A673 (cell line): ENCODE data around the gene ATP2B2. TPM values are rescaled to one million over a fixed set of nuclear protein-coding genes. Genes with fewer than 3 reads are reported as not detected.
A peak's percentile ranks its signal among the peaks of the same experiment; 100 is the strongest.

Experiments used
- BruUV-seq: library from RNA; stranded (reverse); fragments of 400-500 nt; replicated peaks from 2 replicates; lab custom pipeline; 2021; lab: Mats Ljungman, UMichigan
- CTCF ChIA-PET: fragments of 300-600 bp; sonication (Branson Sonifier 250); formaldehyde crosslinking; loops from one replicate; lab custom pipeline; 2022; ENCODE audit warnings: antibody characterized with exemption; lab: Charles Lee
- POLR2A ChIA-PET: fragments of 300-600 bp; sonication (Branson Sonifier 250); formaldehyde crosslinking; loops from one replicate; lab custom pipeline; 2022; ENCODE audit warnings: antibody characterized with exemption; ENCODE audit not compliant: low non-redundant PET; lab: Charles Lee
- DNase-seq: peaks from one replicate; pipeline ENCODE4 v3.0.0-alpha.2; 2015; ENCODE audit warnings: low spot score
- H3K27ac ChIP-seq: fragments of 200-600 bp; sonication (generic); 2 replicates; pipeline ENCODE4 v1.5.1; 2016; ENCODE audit warnings: mixed run types, low read depth, mild to moderate bottlenecking, mixed read lengths, antibody characterized with exemption, low read length; ENCODE audit not compliant: poor library complexity, severe bottlenecking
- H3K27me3 ChIP-seq: fragments of 200-600 bp; sonication (generic); replicated peaks from 2 replicates; pipeline ENCODE4 v1.6.1; 2017; ENCODE audit warnings: mixed run types, low read depth, mild to moderate bottlenecking, mixed read lengths, antibody characterized with exemption, low read length; ENCODE audit not compliant: insufficient read depth, poor library complexity
- H3K36me3 ChIP-seq: fragments of 200-600 bp; sonication (generic); 2 replicates; pipeline ENCODE4 v1.6.1; 2016; ENCODE audit warnings: mixed run types, mild to moderate bottlenecking, mixed read lengths, antibody characterized with exemption, low read length; ENCODE audit not compliant: insufficient read depth, poor library complexity, severe bottlenecking
- H3K4me1 ChIP-seq: fragments of 200-600 bp; sonication (generic); 2 replicates; pipeline ENCODE4 v1.6.1; 2017; ENCODE audit warnings: mixed run types, mild to moderate bottlenecking, mixed read lengths, antibody characterized with exemption, low read length; ENCODE audit not compliant: insufficient read depth, poor library complexity, severe bottlenecking
- H3K4me3 ChIP-seq: fragments of 200-600 bp; sonication (generic); 2 replicates; pipeline ENCODE4 v1.5.1; 2016; ENCODE audit warnings: low read depth, mixed run types, mild to moderate bottlenecking, mixed read lengths, low read length; ENCODE audit not compliant: poor library complexity, severe bottlenecking
- H3K9me3 ChIP-seq: fragments of 200-600 bp; sonication (generic); 2 replicates; pipeline ENCODE4 v1.6.1; 2016; ENCODE audit warnings: mixed run types, low read depth, mild to moderate bottlenecking, mixed read lengths, antibody characterized with exemption, low read length; ENCODE audit not compliant: poor library complexity, severe bottlenecking
- EZH2 ChIP-seq: fragments of 200-600 bp; sonication (generic); IDR thresholded peaks from 2 replicates; pipeline ENCODE4 v1.6.1; 2017; ENCODE audit warnings: borderline replicate concordance, low read depth, mild to moderate bottlenecking, mixed read lengths, antibody characterized with exemption, low read length; ENCODE audit not compliant: poor library complexity, severe bottlenecking
- intact Hi-C: fragments of 100-400 bp; cut with micrococcal nuclease; formaldehyde crosslinking; loops from one replicate; pipeline ENCODE4 v1.10.0; 2022; ENCODE audit not compliant: unreplicated experiment
- total RNA-seq: library from RNA; stranded (reverse); gene quantifications from 2 replicates; pipeline ENCODE4 v1.2.3, GENCODE V29; 2021
- TF ChIP-seq, protein P1 (sequence below): fragments of 300-800, 200-600 bp; sonication (generic); conservative IDR thresholded peaks from 2 replicates; pipeline ENCODE4 v1.5.1; 2017; ENCODE audit warnings: low read depth, mild to moderate bottlenecking, antibody characterized with exemption, low read length, moderate library complexity, mixed read lengths

Gene ATP2B2
- total RNA-seq, 1 experiment from 2014 or later = 0.17 TPM

DNA sequence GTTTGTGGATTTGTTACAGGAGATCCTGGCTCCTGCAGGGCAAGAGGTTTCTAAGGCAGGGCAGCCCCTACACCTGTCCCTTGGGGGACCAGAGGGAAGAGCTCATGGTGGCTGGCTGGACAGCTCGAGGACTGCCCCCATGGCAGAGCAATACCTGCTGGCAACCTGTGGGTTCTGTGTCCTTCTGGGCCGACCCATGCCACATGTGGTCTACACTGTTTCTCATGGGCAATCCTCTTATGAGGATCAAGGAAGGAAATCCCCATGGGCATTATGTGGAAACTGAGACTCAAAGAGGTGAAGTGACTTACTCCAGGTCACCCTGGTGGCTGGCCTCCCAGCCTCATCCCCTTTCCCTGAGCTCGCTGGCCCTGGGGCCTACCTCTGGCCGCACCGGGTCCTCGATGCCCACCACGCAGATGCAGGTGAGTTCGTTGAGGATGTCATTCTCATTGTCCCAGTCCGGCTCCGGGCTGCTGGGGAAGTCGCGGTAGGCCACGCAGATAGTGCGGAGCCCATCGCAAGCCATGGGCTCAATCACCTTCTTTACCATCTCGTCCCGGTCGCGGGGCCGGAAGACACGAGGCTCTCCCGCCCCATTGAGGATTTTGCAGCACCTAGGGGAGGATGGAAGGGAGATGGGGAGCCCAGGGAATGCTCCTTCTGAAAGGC, 146.9 kb downstream of the ATP2B2 start:
- Histone ChIP-seq H3K27me3 (no peaks in the 10 kb centered on the region), H3K36me3 (no peaks in the 10 kb centered on the region), H3K9me3 (no peaks in the 10 kb centered on the region), H3K27ac (no peak overlapping the region), H3K4me3 (no peak overlapping the region), H3K4me1 (no peaks in the 10 kb centered on the region)
- no TSS peak for BruUV-seq
- CTCF ChIA-PET = no interaction called here
- intact Hi-C loops = no loop called here
- POLR2A ChIA-PET = no interaction called here
- no peak for DNase-seq
- TF ChIP-seq EZH2 = no peak
- TF ChIP-seq, protein P1, sequence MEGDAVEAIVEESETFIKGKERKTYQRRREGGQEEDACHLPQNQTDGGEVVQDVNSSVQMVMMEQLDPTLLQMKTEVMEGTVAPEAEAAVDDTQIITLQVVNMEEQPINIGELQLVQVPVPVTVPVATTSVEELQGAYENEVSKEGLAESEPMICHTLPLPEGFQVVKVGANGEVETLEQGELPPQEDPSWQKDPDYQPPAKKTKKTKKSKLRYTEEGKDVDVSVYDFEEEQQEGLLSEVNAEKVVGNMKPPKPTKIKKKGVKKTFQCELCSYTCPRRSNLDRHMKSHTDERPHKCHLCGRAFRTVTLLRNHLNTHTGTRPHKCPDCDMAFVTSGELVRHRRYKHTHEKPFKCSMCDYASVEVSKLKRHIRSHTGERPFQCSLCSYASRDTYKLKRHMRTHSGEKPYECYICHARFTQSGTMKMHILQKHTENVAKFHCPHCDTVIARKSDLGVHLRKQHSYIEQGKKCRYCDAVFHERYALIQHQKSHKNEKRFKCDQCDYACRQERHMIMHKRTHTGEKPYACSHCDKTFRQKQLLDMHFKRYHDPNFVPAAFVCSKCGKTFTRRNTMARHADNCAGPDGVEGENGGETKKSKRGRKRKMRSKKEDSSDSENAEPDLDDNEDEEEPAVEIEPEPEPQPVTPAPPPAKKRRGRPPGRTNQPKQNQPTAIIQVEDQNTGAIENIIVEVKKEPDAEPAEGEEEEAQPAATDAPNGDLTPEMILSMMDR = no peak

DNA sequence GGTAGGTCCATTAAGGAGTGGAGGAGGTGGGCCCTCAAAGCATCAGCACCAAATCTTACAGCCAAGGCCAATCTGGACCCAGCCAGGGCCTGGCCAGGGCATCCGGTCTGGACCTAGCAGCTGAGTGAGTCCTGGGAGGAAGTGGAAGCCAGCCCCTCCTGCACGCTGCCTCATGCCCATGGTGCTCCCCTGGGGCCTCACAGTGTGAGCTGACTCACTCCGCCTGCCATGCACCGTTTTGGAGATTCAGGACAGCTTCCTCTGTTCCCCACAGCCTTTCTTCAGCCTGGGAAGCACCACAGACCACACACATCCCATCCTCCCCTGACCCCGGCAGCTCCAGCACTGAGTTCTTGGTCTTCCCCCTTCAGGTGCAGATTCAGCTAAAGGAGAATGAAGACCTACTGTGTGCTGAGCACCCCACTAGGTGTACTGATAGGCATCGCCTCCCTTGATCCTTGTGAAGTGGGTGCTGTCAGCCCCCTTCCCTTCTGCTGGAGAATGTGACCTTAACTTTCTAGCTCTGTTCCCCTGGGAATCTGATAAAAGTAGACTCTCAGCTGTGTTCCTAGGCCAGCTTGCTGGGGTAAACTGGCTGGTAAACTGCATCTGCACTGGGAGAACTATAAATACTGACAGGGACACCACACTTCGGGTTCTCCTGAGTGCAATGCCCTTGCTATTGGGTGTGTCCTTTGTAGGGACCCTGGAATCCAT, 147.6 kb downstream of the ATP2B2 start:
- H3K27ac ChIP-seq = no peak overlapping the region

DNA sequence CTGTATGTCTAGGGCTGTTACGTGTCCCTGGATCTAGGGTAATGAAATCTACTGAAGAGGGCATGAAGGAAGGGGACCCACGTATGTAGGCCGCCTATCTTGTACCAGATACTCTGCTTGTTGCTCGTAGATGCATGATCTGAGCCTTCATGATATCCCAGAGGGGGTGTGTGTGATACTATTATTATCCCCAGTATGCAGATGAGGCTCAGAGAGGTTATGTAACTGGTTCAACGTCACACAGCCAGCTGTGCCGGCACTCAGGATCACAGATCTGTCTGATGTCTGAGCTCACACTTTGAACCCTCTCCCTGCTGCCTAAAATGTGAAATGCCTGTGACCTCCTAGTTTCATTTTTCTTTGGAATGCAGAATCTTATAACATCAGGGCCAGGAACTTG, 148.3 kb downstream of the ATP2B2 start:
- Histone ChIP-seq H3K27ac (no peak overlapping the region), H3K36me3 (no peaks in the 10 kb centered on the region), H3K27me3 (no peaks in the 10 kb centered on the region), H3K4me1 (no peaks in the 10 kb centered on the region), H3K4me3 (no peak overlapping the region), H3K9me3 (no peaks in the 10 kb centered on the region)
- no TSS peak for BruUV-seq
- ChIA-PET CTCF (no interaction called here), POLR2A (no interaction called here)
- DNase-seq = no peak
- intact Hi-C loops = no loop called here
- no peak for TF ChIP-seq EZH2
- TF ChIP-seq, protein P1 = no peak

More for the DNA sequence above, 147.6 kb downstream of the ATP2B2 start:
- Histone ChIP-seq H3K4me3 (no peak overlapping the region), H3K27me3 (no peaks in the 10 kb centered on the region), H3K9me3 (no peaks in the 10 kb centered on the region), H3K36me3 (no peaks in the 10 kb centered on the region), H3K4me1 (no peaks in the 10 kb centered on the region)
- BruUV-seq = no TSS peak
- peak; percentile 67 for DNase-seq
- ChIA-PET POLR2A (interaction anchor here (0.6 kb wide), 1 partner anchor 78 kb away, joined by 3 read pairs; no protein-coding TSS in a partner anchor), CTCF (no interaction called here)
- no peak for TF ChIP-seq EZH2
- TF ChIP-seq, protein P1 = no peak
- intact Hi-C loops = no loop called here
